Neuronal stem cell (in vitro differentiated cells): ENCODE data around the gene PPP2R5E.

Source experiments
- DNase-seq: peaks from one replicate; pipeline ENCODE4 v3.0.0-alpha.2; 2013; ENCODE audit warnings: low spot score
- H2AFZ ChIP-seq: one replicate; pipeline ENCODE4 v1.6.1; 2013; ENCODE audit warnings: mild to moderate bottlenecking, low read length, inconsistent platforms
- H2AK5ac ChIP-seq: 2 replicates; pipeline ENCODE4 v1.6.1; 2013; ENCODE audit warnings: low read depth, mild to moderate bottlenecking, inconsistent platforms, low read length, moderate library complexity, mixed read lengths
- H2BK120ac ChIP-seq: 2 replicates; pipeline ENCODE4 v1.6.1; 2013; ENCODE audit warnings: low read depth, mild to moderate bottlenecking, inconsistent platforms, low read length, moderate library complexity, mixed read lengths
- H2BK12ac ChIP-seq: one replicate; pipeline ENCODE4 v1.6.1; 2013; ENCODE audit warnings: low read length, inconsistent platforms
- H2BK15ac ChIP-seq: 2 replicates; pipeline ENCODE4 v1.6.1; 2013; ENCODE audit warnings: mild to moderate bottlenecking, low read length, inconsistent platforms, mixed read lengths
- H2BK5ac ChIP-seq: one replicate; pipeline ENCODE4 v1.6.1; 2013; ENCODE audit warnings: inconsistent platforms, mild to moderate bottlenecking, low read length, moderate library complexity
- H3K14ac ChIP-seq: one replicate; pipeline ENCODE4 v1.6.1; 2013; ENCODE audit warnings: low read length, inconsistent platforms
- H3K18ac ChIP-seq: 2 replicates; pipeline ENCODE4 v1.6.1; 2013; ENCODE audit warnings: low read length, inconsistent platforms
- H3K23ac ChIP-seq: 2 replicates; pipeline ENCODE4 v1.6.1; 2013; ENCODE audit warnings: low read depth, mild to moderate bottlenecking, mixed read lengths, low read length, inconsistent platforms; ENCODE audit not compliant: poor library complexity
- H3K27ac ChIP-seq: replicated peaks from 3 replicates; pipeline ENCODE4 v1.5.1; 2013; ENCODE audit warnings: low read length, inconsistent platforms
- H3K27me3 ChIP-seq, 3 experiments: 2 replicates each; pipeline ENCODE4 v1.6.1; 2013; ENCODE audit warnings: low read length in 3 of 3, mild to moderate bottlenecking in 2 of 3, inconsistent platforms in 1 of 3, low read depth in 1 of 3, mixed read lengths in 1 of 3, moderate library complexity in 1 of 3; ENCODE audit not compliant: control insufficient read depth in 3 of 3, insufficient read depth in 3 of 3
- H3K36me3 ChIP-seq, 2 donors: replicated peaks in 1 of 2; 2 replicates each; pipeline ENCODE4 v1.6.1; 2013; ENCODE audit warnings: low read length in 2 of 2; ENCODE audit not compliant: control insufficient read depth in 2 of 2, insufficient read depth in 2 of 2
- H3K4ac ChIP-seq: 2 replicates; pipeline ENCODE4 v1.6.1; 2013; ENCODE audit warnings: inconsistent platforms, mild to moderate bottlenecking, low read length, moderate library complexity
- H3K4me1 ChIP-seq, 2 donors: 1 replicate in 1 of 2; 2 replicates in 1 of 2; pipeline ENCODE4 v1.6.1; 2013; ENCODE audit warnings: low read length in 2 of 2, low read depth in 1 of 2; ENCODE audit not compliant: control insufficient read depth in 2 of 2, insufficient read depth in 1 of 2
- H3K4me2 ChIP-seq: one replicate; pipeline ENCODE4 v1.6.1; 2013; ENCODE audit warnings: mild to moderate bottlenecking, low read length, inconsistent platforms; ENCODE audit not compliant: insufficient read depth, poor library complexity, severe bottlenecking
- H3K4me3 ChIP-seq, 2 donors: 2 replicates each; pipeline ENCODE4 v1.5.1; 2013; ENCODE audit warnings: low read length in 2 of 2, mild to moderate bottlenecking in 2 of 2, inconsistent platforms in 1 of 2, moderate library complexity in 1 of 2
- H3K79me1 ChIP-seq: one replicate; pipeline ENCODE4 v1.6.1; 2013; ENCODE audit warnings: low read depth, mild to moderate bottlenecking, inconsistent platforms, low read length, moderate library complexity
- H3K9ac ChIP-seq: one replicate; pipeline ENCODE4 v1.6.1; 2013; ENCODE audit warnings: mild to moderate bottlenecking, low read depth, low read length, inconsistent platforms; ENCODE audit not compliant: poor library complexity
- H3K9me3 ChIP-seq, 2 donors: replicated peaks in 1 of 2; 2 replicates each; pipeline versions ENCODE3 to v1.6.1; 2013; ENCODE audit warnings: low read length in 2 of 2, mild to moderate bottlenecking in 2 of 2, inconsistent platforms in 1 of 2, low read depth in 1 of 2, mixed read lengths in 1 of 2, moderate library complexity in 1 of 2; ENCODE audit not compliant: control insufficient read depth in 2 of 2, insufficient read depth in 1 of 2
- H4K8ac ChIP-seq: one replicate; pipeline ENCODE4 v1.6.1; 2013; ENCODE audit warnings: low read depth, mild to moderate bottlenecking, inconsistent platforms, low read length, moderate library complexity
- H4K91ac ChIP-seq: one replicate; pipeline ENCODE4 v1.6.1; 2013; ENCODE audit warnings: low read length, low read depth, mild to moderate bottlenecking, inconsistent platforms; ENCODE audit not compliant: poor library complexity
- WGBS, 2 donors: extraction: QIAGEN DNeasy Blood & Tissue Kit; methylation state at CpG; one replicate each; pipeline ENCODE4 v1.1.7; 2013; ENCODE audit warnings: missing lambda C conversion rate in 2 of 2, mixed read lengths in 1 of 2; ENCODE audit not compliant: insufficient read length in 2 of 2, insufficient replicate concordance in 1 of 2; ENCODE audit errors: extremely low coverage in 2 of 2; 5-methylcytosine and 5-hydroxymethylcytosine counted together

Gene PPP2R5E

GRCh38 chr14:63418020-63418419 lies 125.2 kb downstream of the PPP2R5E start:
- Histone ChIP-seq H3K79me1 (no peaks in the 10 kb centered on the region), H2AK5ac (no peak overlapping the region), H3K36me3 (peaks cover 10 to 62% of the 10 kb centered on the region in 2 donors), H3K9me3 (no peaks in the 10 kb centered on the region), H3K18ac (no peak overlapping the region), H3K4ac (no peak overlapping the region), H4K91ac (no peak overlapping the region), H2BK12ac (no peak overlapping the region), H3K27me3 (no peaks in the 10 kb centered on the region), H3K14ac (no peak overlapping the region), H4K8ac (no peak overlapping the region), H2AFZ (no peak overlapping the region), H3K4me3 (no peak overlapping the region), H3K27ac (no peak overlapping the region), H2BK15ac (no peak overlapping the region), H2BK5ac (no peak overlapping the region), H3K4me2 (no peak overlapping the region), H2BK120ac (no peak overlapping the region), H3K4me1 (no peaks in the 10 kb centered on the region), H3K9ac (no peak overlapping the region), H3K23ac (no peak overlapping the region)
- DNase-seq, result no peak
- WGBS, 2 donors, result no CpG with 5 or more reads among the region's 3 CpGs

DNA sequence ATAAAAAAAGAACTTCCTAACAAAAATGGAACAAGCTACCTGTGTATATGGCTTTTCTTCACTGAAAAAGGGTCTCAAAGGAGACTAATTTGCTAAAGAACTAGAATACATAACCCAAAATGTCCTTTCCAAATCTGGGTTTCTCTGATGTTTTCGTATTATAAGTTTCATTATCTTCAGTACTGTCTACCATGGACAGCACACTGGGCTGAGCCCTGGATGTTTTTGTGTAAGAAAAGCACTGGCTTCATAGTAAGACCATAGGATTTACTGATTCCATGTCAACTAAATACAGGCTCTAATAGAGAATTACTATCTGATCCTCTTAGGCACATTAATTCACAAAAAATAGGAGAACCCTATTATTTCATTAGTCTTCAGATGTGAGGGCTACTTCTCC lies 130.2 kb downstream of the PPP2R5E start:
- Histone ChIP-seq H3K36me3 (peaks cover 6 to 65% of the 10 kb centered on the region in 2 donors), H2BK15ac (no peak overlapping the region), H3K79me1 (no peaks in the 10 kb centered on the region), H4K8ac (no peak overlapping the region), H3K14ac (no peak overlapping the region), H3K27ac (no peak overlapping the region), H4K91ac (no peak overlapping the region), H3K27me3 (no peaks in the 10 kb centered on the region), H2AK5ac (no peak overlapping the region), H3K23ac (no peak overlapping the region), H3K4me1 (no peaks in the 10 kb centered on the region), H2AFZ (no peak overlapping the region), H3K4ac (no peak overlapping the region), H3K4me2 (no peak overlapping the region), H2BK12ac (no peak overlapping the region), H3K9me3 (no peaks in the 10 kb centered on the region), H3K9ac (no peak overlapping the region), H3K4me3 (no peak overlapping the region), H3K18ac (no peak overlapping the region), H2BK120ac (no peak overlapping the region), H2BK5ac (no peak overlapping the region)
- whole genome bisulfite sequencing, 2 donors, result no CpG with 5 or more reads among the region's 1 CpG
- DNase-seq, result no peak

- Histone ChIP-seq H4K91ac (no peak overlapping the region), H2BK5ac (no peak overlapping the region), H2AK5ac (no peak overlapping the region), H3K79me1 (no peaks in the 10 kb centered on the region), H3K9me3 (no peaks in the 10 kb centered on the region), H4K8ac (no peak overlapping the region), H3K4ac (no peak overlapping the region), H3K14ac (no peak overlapping the region), H3K4me2 (no peak overlapping the region), H3K27me3 (no peaks in the 10 kb centered on the region), H2BK12ac (no peak overlapping the region), H2AFZ (no peak overlapping the region), H3K4me1 (peaks cover 0 to 4% of the 10 kb centered on the region in 2 donors), H3K27ac (no peak overlapping the region), H3K18ac (no peak overlapping the region), H3K36me3 (peaks cover 4 to 36% of the 10 kb centered on the region in 2 donors), H3K9ac (no peak overlapping the region), H3K23ac (no peak overlapping the region), H3K4me3 (no peak overlapping the region), H2BK120ac (no peak overlapping the region), H2BK15ac (no peak overlapping the region)
- DNase-seq, result no peak
- no CpG with 5 or more reads among the region's 9 CpGs for WGBS, 2 donors
These were observed 136.8 kb downstream of the PPP2R5E start for GRCh38 chr14:63406333-63406732.

- Histone ChIP-seq H3K79me1 (no peaks in the 10 kb centered on the region), H3K9me3 (no peaks in the 10 kb centered on the region), H4K8ac (no peak overlapping the region), H3K27ac (no peak overlapping the region), H3K36me3 (peaks cover 4 to 34% of the 10 kb centered on the region in 2 donors), H3K4me2 (no peak overlapping the region), H3K4ac (no peak overlapping the region), H3K14ac (no peak overlapping the region), H4K91ac (no peak overlapping the region), H3K9ac (no peak overlapping the region), H2BK120ac (no peak overlapping the region), H2BK15ac (no peak overlapping the region), H3K4me1 (peaks cover 0 to 4% of the 10 kb centered on the region in 2 donors), H3K18ac (no peak overlapping the region), H2AK5ac (no peak overlapping the region), H3K23ac (no peak overlapping the region), H2BK5ac (no peak overlapping the region), H3K4me3 (no peak overlapping the region), H3K27me3 (no peaks in the 10 kb centered on the region), H2AFZ (no peak overlapping the region), H2BK12ac (no peak overlapping the region)
- DNase-seq, result no peak
These were observed 137.5 kb downstream of the PPP2R5E start for GRCh38 chr14:63405715-63406114.
